ENCODE data around the gene RNF123.

DNA sequence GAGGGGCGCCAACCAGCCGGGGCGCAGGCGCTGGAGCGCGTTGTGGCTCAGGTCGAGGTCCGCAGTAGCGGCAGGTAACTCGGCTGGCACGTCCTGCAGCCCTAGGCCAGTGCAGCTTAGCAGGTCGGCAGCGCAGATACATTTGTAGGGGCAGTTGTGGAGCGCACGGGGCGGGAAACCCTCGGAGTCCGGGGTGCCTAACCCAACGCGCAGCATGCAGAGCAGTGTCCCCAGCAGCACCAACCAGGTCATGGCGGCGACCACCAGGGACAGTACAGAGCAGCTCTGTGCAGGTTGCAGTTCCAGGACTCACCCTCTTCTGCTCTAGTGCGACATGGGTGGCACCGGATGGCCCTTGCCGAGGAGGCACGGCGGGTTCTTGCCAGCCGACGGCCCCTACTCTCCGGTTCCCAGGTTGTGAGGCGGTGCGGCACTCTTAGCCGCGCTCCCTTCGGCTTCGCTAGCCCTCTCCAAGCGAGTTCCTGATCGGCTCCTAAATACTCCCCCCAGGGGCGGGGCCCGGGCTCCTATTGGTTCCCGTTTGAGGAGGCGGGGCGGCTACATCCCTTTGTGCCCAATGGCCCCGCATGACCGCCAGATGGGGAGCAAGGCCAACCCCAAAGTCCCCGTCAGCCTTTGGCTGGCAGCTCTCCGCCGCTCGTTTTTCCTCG lies 30.0 kb downstream of the RNF123 start, which contains the start of gene AMIGO3:
- TF ChIP-seq CTCF (IDR thresholded peaks at IDR 0.05): peak; percentile 58 to 92 (median 66)
- peak; percentile 81 for TF ChIP-seq POLR2A (IDR thresholded peaks at IDR 0.05)

Measured in transverse colon (tissue), 3 donors.